Right atrium auricular region (tissue), 2 donors: Measurements from ENCODE around the gene AFF1. TPM values are rescaled to one million over a fixed set of nuclear protein-coding genes. Genes with fewer than 3 reads are reported as not detected.

Experiments used
- DNase-seq: peaks from one replicate; pipeline ENCODE4 v3.0.0-alpha.2; 2019; ENCODE audit warnings: low spot score
- H3K27ac ChIP-seq, 2 donors: fragments of 200-600 bp; sonication (generic); 1 replicate in 1 of 2; 2 replicates in 1 of 2; pipeline ENCODE4 v1.5.1; 2016 to 2019
- H3K27me3 ChIP-seq, 2 donors: fragments of 200-600 bp; sonication (generic); one replicate each; pipeline versions ENCODE4 v1.5.1 to v1.6.0; 2017 to 2019
- H3K36me3 ChIP-seq: fragments of 200-600 bp; sonication (generic); one replicate; pipeline ENCODE4 v1.5.1; 2016
- H3K4me1 ChIP-seq, 2 donors: fragments of 200-600 bp; sonication (generic); one replicate each; pipeline versions ENCODE4 v1.5.1 to v1.6.0; 2017 to 2019
- H3K4me3 ChIP-seq, 2 donors: fragments of 200-600 bp; sonication (generic); 1 replicate in 1 of 2; 2 replicates in 1 of 2; pipeline ENCODE4 v1.5.1; 2017 to 2019; ENCODE audit warnings: mild to moderate bottlenecking in 1 of 2, moderate library complexity in 1 of 2
- H3K9me3 ChIP-seq, 2 donors: fragments of 200-600 bp; sonication (generic); one replicate each; pipeline ENCODE4 v1.5.1; 2019
- total RNA-seq, 2 donors: library from RNA; depleted of rRNA; stranded (reverse); fragments of >200 nt; gene quantifications; one replicate each; pipeline ENCODE4 v1.1.0, GENCODE V29; 2016
- TF ChIP-seq, protein P1 (sequence below), 2 donors: fragments of 200-600 bp; sonication (generic); IDR thresholded peaks; one replicate each; pipeline ENCODE4 v1.5.1; 2019; ENCODE audit warnings: antibody characterized with exemption in 2 of 2

AFF1 gene
- total RNA-seq, 2 donors from 2014 or later: 59.2 to 73.5 TPM

DNA sequence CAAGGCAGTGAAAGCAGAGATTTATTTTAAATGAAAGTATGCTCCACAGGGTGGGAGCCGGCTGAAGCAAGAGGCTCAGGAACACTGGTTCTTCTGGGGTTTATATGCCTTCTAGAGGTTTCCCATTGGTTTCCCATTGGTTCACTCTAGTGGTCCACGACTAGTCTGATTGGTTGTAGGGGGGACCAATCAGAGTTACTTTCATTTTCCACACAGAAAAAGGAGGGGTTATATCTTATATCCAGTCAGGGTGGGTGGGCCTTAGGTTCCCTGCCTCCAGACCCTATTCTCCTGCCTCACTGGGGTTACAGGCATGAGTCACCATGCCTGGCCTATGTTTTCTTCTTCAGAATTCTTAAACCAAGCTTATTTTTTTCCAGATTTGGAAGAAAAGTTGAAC, 184.0 kb downstream of the AFF1 start:
- Histone ChIP-seq H3K27me3 (no peaks in the 10 kb centered on the region), H3K4me1 (peaks cover 0 to 71% of the 10 kb centered on the region in 2 donors), H3K9me3 (no peaks in the 10 kb centered on the region), H3K27ac (peak overlapping the region; percentile 79 to 88), H3K4me3 (no peak overlapping the region), H3K36me3 (peaks cover 22% of the 10 kb centered on the region)
- TF ChIP-seq, protein P1, sequence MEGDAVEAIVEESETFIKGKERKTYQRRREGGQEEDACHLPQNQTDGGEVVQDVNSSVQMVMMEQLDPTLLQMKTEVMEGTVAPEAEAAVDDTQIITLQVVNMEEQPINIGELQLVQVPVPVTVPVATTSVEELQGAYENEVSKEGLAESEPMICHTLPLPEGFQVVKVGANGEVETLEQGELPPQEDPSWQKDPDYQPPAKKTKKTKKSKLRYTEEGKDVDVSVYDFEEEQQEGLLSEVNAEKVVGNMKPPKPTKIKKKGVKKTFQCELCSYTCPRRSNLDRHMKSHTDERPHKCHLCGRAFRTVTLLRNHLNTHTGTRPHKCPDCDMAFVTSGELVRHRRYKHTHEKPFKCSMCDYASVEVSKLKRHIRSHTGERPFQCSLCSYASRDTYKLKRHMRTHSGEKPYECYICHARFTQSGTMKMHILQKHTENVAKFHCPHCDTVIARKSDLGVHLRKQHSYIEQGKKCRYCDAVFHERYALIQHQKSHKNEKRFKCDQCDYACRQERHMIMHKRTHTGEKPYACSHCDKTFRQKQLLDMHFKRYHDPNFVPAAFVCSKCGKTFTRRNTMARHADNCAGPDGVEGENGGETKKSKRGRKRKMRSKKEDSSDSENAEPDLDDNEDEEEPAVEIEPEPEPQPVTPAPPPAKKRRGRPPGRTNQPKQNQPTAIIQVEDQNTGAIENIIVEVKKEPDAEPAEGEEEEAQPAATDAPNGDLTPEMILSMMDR (IDR thresholded peaks at IDR 0.05): no peak
- no peak for DNase-seq

DNA sequence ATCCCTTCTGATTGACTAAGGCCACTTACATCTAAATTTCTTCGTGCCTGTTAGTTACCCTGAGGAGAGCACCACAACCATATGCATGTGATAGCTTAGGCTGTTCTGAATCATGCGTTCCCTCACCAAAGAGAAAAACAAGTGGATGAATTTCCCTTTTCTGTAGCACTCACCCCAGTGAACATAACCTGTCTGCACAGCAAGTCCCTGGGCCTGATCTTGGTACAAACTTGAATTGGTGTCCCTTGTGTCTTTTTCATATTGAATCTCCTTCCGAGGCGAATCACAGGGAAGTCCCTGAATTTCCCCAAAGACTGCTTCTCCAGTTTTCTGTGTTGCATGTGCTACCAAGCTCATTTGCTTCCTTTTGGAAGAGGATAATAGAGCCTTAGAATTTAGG, 185.2 kb downstream of the AFF1 start:
- Histone ChIP-seq H3K27ac (peak overlapping the region; percentile 79 to 88), H3K4me1 (peaks cover 0 to 67% of the 10 kb centered on the region in 2 donors), H3K9me3 (no peaks in the 10 kb centered on the region), H3K27me3 (no peaks in the 10 kb centered on the region), H3K4me3 (peak overlapping the region; percentile 13 to 36), H3K36me3 (peaks cover 13% of the 10 kb centered on the region)
- no peak for DNase-seq
- TF ChIP-seq, protein P1 (IDR thresholded peaks at IDR 0.05): no peak

DNA sequence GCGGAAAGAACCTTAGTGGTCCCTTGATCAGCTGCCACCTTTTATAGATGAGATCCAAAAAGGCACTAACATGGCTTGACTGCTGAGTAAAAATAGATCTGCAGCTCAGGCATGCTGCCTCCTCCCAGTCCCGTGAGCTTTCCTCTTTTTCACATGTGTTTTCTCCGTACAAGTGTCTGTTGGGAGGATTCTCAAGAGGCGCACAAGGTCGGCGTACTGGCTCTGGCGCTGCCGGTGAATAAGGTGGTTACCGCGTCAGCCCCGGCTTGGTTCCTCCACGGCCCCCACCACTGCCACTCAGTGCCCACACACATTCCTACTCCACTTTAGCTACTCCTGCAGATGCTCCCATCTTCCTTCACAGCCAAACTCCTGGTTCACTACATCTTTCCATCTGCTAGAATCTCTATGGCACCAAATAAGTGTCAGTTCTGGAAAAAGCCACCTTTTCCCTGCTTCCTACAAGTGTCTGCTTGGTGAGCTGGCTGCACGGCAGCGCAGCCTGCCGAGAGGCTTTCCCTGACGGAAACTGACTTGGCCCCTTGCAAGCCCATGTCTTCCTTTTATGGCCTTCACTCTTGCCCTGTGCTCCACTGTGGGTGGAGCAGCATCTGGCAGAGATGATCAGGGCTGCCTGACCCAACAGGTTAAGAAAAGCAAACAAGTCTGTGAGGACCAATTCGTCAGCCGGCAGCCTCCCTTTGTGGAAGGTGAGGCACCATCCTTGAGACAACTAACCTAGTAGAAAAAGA, 185.8 kb downstream of the AFF1 start:
- no peak for DNase-seq
- H3K36me3 ChIP-seq: peaks cover 13% of the 10 kb centered on the region
- peak overlapping the region; percentile 79 to 88 for H3K27ac ChIP-seq
- H3K4me1 ChIP-seq: peaks cover 0 to 67% of the 10 kb centered on the region in 2 donors
- H3K27me3 ChIP-seq: no peaks in the 10 kb centered on the region
- H3K9me3 ChIP-seq: no peaks in the 10 kb centered on the region
- TF ChIP-seq, protein P1 (IDR thresholded peaks at IDR 0.05): no peak
- H3K4me3 ChIP-seq: peak overlapping the region; percentile 13 to 36

DNA sequence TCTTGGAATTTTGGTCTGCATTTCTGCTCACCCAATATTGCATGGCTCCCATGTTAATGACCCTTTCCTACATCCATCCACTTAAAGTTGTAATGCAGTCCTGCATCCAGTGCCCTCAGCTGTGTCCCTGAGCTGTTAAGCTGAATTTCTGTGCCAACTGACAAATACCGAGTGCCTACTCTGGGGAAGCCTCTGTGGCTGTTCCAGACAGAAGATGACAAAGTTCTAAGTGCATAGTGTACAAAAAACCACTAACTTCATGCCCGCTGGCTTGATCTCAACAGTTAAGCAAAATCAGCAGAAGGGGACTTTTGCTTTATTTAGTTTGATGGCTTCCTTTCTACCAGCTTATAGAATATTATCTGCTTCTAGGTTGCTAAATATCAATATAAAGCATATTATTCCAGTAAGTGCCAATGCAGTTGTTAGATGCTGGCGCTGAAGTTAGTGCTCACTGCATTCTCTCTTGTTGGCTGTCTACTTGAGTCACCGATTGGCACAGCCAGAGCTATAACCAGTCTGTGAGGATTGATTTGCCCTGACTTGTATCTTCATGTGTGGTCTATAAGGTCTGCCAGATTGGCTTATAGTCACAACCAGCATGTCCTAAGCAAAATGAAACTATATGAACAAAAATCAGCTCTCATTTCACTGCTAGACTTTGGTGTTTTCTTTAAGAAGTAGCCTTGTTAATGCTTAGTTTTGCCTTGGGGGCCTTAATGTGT, 186.7 kb downstream of the AFF1 start:
- no peak for DNase-seq
- H3K4me3 ChIP-seq: no peak overlapping the region
- no peaks in the 10 kb centered on the region for H3K9me3 ChIP-seq
- peaks cover 18% of the 10 kb centered on the region for H3K36me3 ChIP-seq
- TF ChIP-seq, protein P1 (IDR thresholded peaks at IDR 0.05): no peak
- H3K27ac ChIP-seq: peak overlapping the region; percentile 79 to 88
- H3K27me3 ChIP-seq: no peaks in the 10 kb centered on the region
- peaks cover 0 to 64% of the 10 kb centered on the region in 2 donors for H3K4me1 ChIP-seq

DNA sequence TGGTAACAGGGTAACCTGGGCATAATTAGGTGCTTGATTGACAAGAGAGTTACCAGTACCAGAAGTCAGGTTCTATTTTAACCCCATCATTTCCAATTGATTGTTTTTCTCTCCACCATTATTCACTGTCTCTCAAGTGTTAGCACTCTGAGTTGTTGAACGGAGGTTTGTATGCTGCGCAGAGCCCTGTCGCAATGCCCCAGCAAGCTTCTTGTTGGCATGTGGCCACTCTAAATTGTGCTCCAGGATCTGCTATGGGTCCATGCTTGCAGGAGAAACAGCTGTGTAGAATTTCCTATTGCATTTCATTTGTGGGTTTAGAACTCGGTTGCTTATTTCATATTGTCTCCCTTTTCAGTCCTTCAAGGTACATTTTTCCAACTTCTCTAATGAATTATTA, 187.4 kb downstream of the AFF1 start:
- peaks cover 0 to 57% of the 10 kb centered on the region in 2 donors for H3K4me1 ChIP-seq
- TF ChIP-seq, protein P1 (IDR thresholded peaks at IDR 0.05): no peak
- H3K27me3 ChIP-seq: no peaks in the 10 kb centered on the region
- H3K27ac ChIP-seq: peak overlapping the region; percentile 79 to 88
- DNase-seq: no peak
- no peaks in the 10 kb centered on the region for H3K9me3 ChIP-seq
- H3K4me3 ChIP-seq: no peak overlapping the region
- peaks cover 26% of the 10 kb centered on the region for H3K36me3 ChIP-seq
